Lung (tissue), 12 donors: ENCODE measurements around the gene WDR38. TPM values are rescaled to one million over a fixed set of nuclear protein-coding genes. Genes with fewer than 3 reads are reported as not detected.

ENCODE experiments used
- ATAC-seq: fragments of 200-7000 bp; cut with Tn5 transposase; one replicate; pipeline ENCODE4 v1.9.1; 2020; ENCODE audit warnings: moderate number of reproducible peaks; ENCODE audit not compliant: insufficient read depth, low FRiP score
- DNase-seq, 3 donors: peaks; one replicate each; pipeline ENCODE4 v3.0.0-alpha.2; 2013 to 2017
- H3K27ac ChIP-seq, 2 donors: one replicate each; pipeline ENCODE4 v1.5.1; 2013; ENCODE audit warnings: mild to moderate bottlenecking in 2 of 2, moderate library complexity in 2 of 2, control low read depth in 1 of 2, inconsistent platforms in 1 of 2, low read depth in 1 of 2, low read length in 1 of 2
- H3K27me3 ChIP-seq, 3 donors: one replicate each; pipeline ENCODE4 v1.5.1; 2013; ENCODE audit warnings: low read length in 2 of 3; ENCODE audit not compliant: control insufficient read depth in 3 of 3, insufficient read depth in 3 of 3
- H3K36me3 ChIP-seq, 4 donors: one replicate each; pipeline ENCODE4 v1.5.1; 2013; ENCODE audit warnings: low read length in 4 of 4, mild to moderate bottlenecking in 1 of 4, moderate library complexity in 1 of 4; ENCODE audit not compliant: control insufficient read depth in 4 of 4, insufficient read depth in 4 of 4
- H3K4me1 ChIP-seq, 5 donors: one replicate each; pipeline ENCODE4 v1.5.1; 2013; ENCODE audit warnings: low read length in 5 of 5, mild to moderate bottlenecking in 2 of 5, moderate library complexity in 1 of 5; ENCODE audit not compliant: control insufficient read depth in 5 of 5, insufficient read depth in 5 of 5
- H3K4me3 ChIP-seq: one replicate; pipeline ENCODE4 v1.5.1; 2013; ENCODE audit warnings: mild to moderate bottlenecking, control low read depth, moderate library complexity
- H3K9ac ChIP-seq, 2 donors: one replicate each; pipeline ENCODE4 v1.5.1; 2013; ENCODE audit warnings: low read length in 2 of 2, control low read depth in 1 of 2; ENCODE audit not compliant: insufficient read depth in 1 of 2
- H3K9me3 ChIP-seq, 4 donors: one replicate each; pipeline ENCODE4 v1.5.1; 2013; ENCODE audit warnings: low read length in 3 of 4, mild to moderate bottlenecking in 1 of 4, moderate library complexity in 1 of 4; ENCODE audit not compliant: control insufficient read depth in 4 of 4, insufficient read depth in 3 of 4
- CTCF ChIP-seq: IDR thresholded peaks from 2 replicates; pipeline ENCODE4 v1.5.1; 2012; ENCODE audit warnings: mild to moderate bottlenecking; ENCODE audit errors: control extremely low read depth, extremely low read depth
- WGBS, 2 donors: extraction: QIAGEN DNeasy Blood & Tissue Kit; methylation state at CpG; one replicate each; pipeline ENCODE4 v1.1.7; 2013; 5-methylcytosine and 5-hydroxymethylcytosine counted together
- polyA plus RNA-seq, 2 donors: library from polyadenylated mRNA; stranded (reverse); fragments of 200-250 nt; gene quantifications; one replicate each; pipeline ENCODE4 v1.2.1, GENCODE V29; 2013
- total RNA-seq, 2 donors: library from RNA; depleted of rRNA in 1 of 2; stranded (reverse); fragments of >200 nt in 1 of 2; gene quantifications; one replicate each; pipeline ENCODE4 v1.2.1, GENCODE V29; 2014 to 2021
- donor health status: control.
- donor health status: control.
- donor health status: Bipolar disorder and iron deficiency.
- donor health status: healthy.
- donor health status: DM: yes; HTN: yes; CAD: no.

Gene WDR38
- total and polyA plus RNA-seq, 4 donors = 6.0 to 28.9 (median 12.1) TPM

GRCh38 chr9:124857533-124858162, 4.4 kb downstream of the WDR38 start:
- H3K9ac ChIP-seq = no peak overlapping the region
- H3K4me1 ChIP-seq = peaks cover 8 to 21% (median 13%) of the 10 kb centered on the region in 5 donors
- no peak overlapping the region for H3K4me3 ChIP-seq
- H3K27me3 ChIP-seq = no peaks in the 10 kb centered on the region
- DNase-seq = no peak
- no peak overlapping the region for H3K27ac ChIP-seq
- peaks cover 17 to 44% (median 29%) of the 10 kb centered on the region in 4 donors for H3K36me3 ChIP-seq
- no peak for TF ChIP-seq CTCF
- no peak for ATAC-seq
- H3K9me3 ChIP-seq = no peaks in the 10 kb centered on the region
- 90 to 91% methylated on average over 24 of the region's 24 CpGs for WGBS, 2 donors

- H3K9ac ChIP-seq = no peak overlapping the region
Measured at GRCh38 chr9:124858330-124859046, 5.2 kb downstream of the WDR38 start.

GRCh38 chr9:124859803-124860581, 6.7 kb downstream of the WDR38 start:
- H3K27me3 ChIP-seq = no peaks in the 10 kb centered on the region
- no peak for TF ChIP-seq CTCF
- 61 to 62% methylated on average over 10 of the region's 10 CpGs for WGBS, 2 donors
- peaks cover 8 to 18% (median 13%) of the 10 kb centered on the region in 5 donors for H3K4me1 ChIP-seq
- H3K9me3 ChIP-seq = no peaks in the 10 kb centered on the region
- H3K9ac ChIP-seq = peak overlapping the region; percentile 80 to 92
- no peak overlapping the region for H3K27ac ChIP-seq
- H3K4me3 ChIP-seq = peak overlapping the region; percentile 1
- peaks cover 17 to 44% (median 29%) of the 10 kb centered on the region in 4 donors for H3K36me3 ChIP-seq
- no peak for ATAC-seq
- DNase-seq = no peak

More at GRCh38 chr9:124858330-124859046, 5.2 kb downstream of the WDR38 start:
- Histone ChIP-seq H3K9me3 (no peaks in the 10 kb centered on the region), H3K27ac (no peak overlapping the region), H3K36me3 (peaks cover 17 to 44% (median 29%) of the 10 kb centered on the region in 4 donors), H3K4me1 (peaks cover 8 to 18% (median 13%) of the 10 kb centered on the region in 5 donors), H3K4me3 (no peak overlapping the region), H3K27me3 (no peaks in the 10 kb centered on the region)
- 82 to 86% methylated on average over 9 of the region's 9 CpGs for WGBS, 2 donors
- ATAC-seq (no peak), DNase-seq (no peak)
- TF ChIP-seq CTCF = no peak
